ENCODE results near the gene MAPK14.

- TF ChIP-seq CTCF (conservative IDR thresholded peaks at IDR 0.05) (no peak), EZH2 (IDR thresholded peaks at IDR 0.05; ENCODE audit: low read depth) (no peak)
Measured at GRCh38 chr6:36040958-36041357, 13.3 kb downstream of the MAPK14 start.

Measured in PC-9 (cell line).